Caco-2 (cell line): ENCODE measurements around the gene ZFHX3. TPM values are rescaled to one million over a fixed set of nuclear protein-coding genes. Genes with fewer than 3 reads are reported as not detected.

Experiments used
- BruUV-seq: library from RNA; stranded (reverse); fragments of 400-500 nt; replicated peaks from 2 replicates; lab custom pipeline; 2021; lab: Mats Ljungman, UMichigan
- CTCF ChIA-PET: fragments of 300-600 bp; sonication (Branson Sonifier 250); formaldehyde crosslinking; loops from one replicate; lab custom pipeline; 2022; ENCODE audit warnings: antibody characterized with exemption; lab: Charles Lee
- POLR2A ChIA-PET: fragments of 300-600 bp; sonication (Branson Sonifier 250); formaldehyde crosslinking; loops from one replicate; lab custom pipeline; 2022; ENCODE audit warnings: antibody characterized with exemption; lab: Charles Lee
- DNase-seq, 2 experiments: peaks; one replicate each; pipeline versions ENCODE4 v3.0.0 to v3.0.0-alpha.2; 2020 to 2022
- H3K27me3 ChIP-seq: replicated peaks from 2 replicates; pipeline ENCODE4 v1.6.0; 2011; ENCODE audit warnings: low read length; ENCODE audit not compliant: control insufficient read depth, insufficient read depth
- H3K36me3 ChIP-seq: 2 replicates; pipeline ENCODE4 v1.5.1; 2011; ENCODE audit warnings: low read length; ENCODE audit not compliant: control insufficient read depth, insufficient read depth
- H3K4me1 ChIP-seq: fragments of 250-450 bp; sonication (Bioruptor Pico); 2 replicates; pipeline ENCODE4 v1.5.1; 2020; ENCODE audit warnings: mild to moderate bottlenecking
- H3K4me3 ChIP-seq: 2 replicates; pipeline ENCODE4 v1.5.1; 2011; ENCODE audit warnings: low read depth, mild to moderate bottlenecking, control low read depth, low read length
- H3K9me3 ChIP-seq: fragments of 250-450 bp; sonication (Bioruptor Pico); 2 replicates; pipeline ENCODE4 v1.5.1; 2020; ENCODE audit warnings: mild to moderate bottlenecking, moderate library complexity
- H3K27ac Mint-ChIP-seq: one replicate; pipeline ENCODE4 v1.8.0; 2022; ENCODE audit warnings: mixed read lengths; ENCODE audit not compliant: unreplicated experiment
- H3K27me3 Mint-ChIP-seq: one replicate; pipeline ENCODE4 v1.8.0; 2022; ENCODE audit warnings: mixed read lengths; ENCODE audit not compliant: insufficient read depth, unreplicated experiment
- H3K36me3 Mint-ChIP-seq: one replicate; pipeline ENCODE4 v1.8.0; 2022; ENCODE audit warnings: mild to moderate bottlenecking, mixed read lengths; ENCODE audit not compliant: insufficient read depth, unreplicated experiment
- H3K4me1 Mint-ChIP-seq: one replicate; pipeline ENCODE4 v1.8.0; 2022; ENCODE audit warnings: low read depth, mixed read lengths; ENCODE audit not compliant: unreplicated experiment
- H3K4me3 Mint-ChIP-seq: one replicate; pipeline ENCODE4 v1.8.0; 2022; ENCODE audit warnings: mild to moderate bottlenecking, moderate library complexity, mixed read lengths; ENCODE audit not compliant: unreplicated experiment
- H3K9me3 Mint-ChIP-seq: one replicate; pipeline ENCODE4 v1.8.0; 2022; ENCODE audit warnings: mixed read lengths; ENCODE audit not compliant: unreplicated experiment
- CTCF ChIP-seq, 2 experiments: fragments of 200-600 bp in 1 of 2; IDR thresholded peaks; 1 replicate in 1 of 2; 2 replicates in 1 of 2; pipeline versions ENCODE4 v1.5.1 to v1.8.0; 2011 to 2022; ENCODE audit warnings: antibody characterized with exemption in 1 of 2, control low read depth in 1 of 2, inconsistent platforms in 1 of 2, low read depth in 1 of 2, low read length in 1 of 2, mild to moderate bottlenecking in 1 of 2, moderate library complexity in 1 of 2; ENCODE audit not compliant: insufficient read depth in 1 of 2, severe bottlenecking in 1 of 2, unreplicated experiment in 1 of 2
- intact Hi-C: fragments of 100-400 bp; cut with micrococcal nuclease; formaldehyde crosslinking; loops from one replicate; pipeline ENCODE4 v1.10.0; 2022; ENCODE audit not compliant: unreplicated experiment
- total RNA-seq: library from RNA; stranded (reverse); gene quantifications from 2 replicates; pipeline ENCODE4 v1.2.3, GENCODE V29; 2022

Gene ZFHX3
- total RNA-seq, 1 experiment from 2014 or later, result 39.9 TPM

- ChIA-PET CTCF (no interaction called here), POLR2A (no interaction called here)
- Histone ChIP-seq H3K4me1 (peaks cover 74% of the 10 kb centered on the region), H3K4me3 (no peak overlapping the region), H3K36me3 (no peaks in the 10 kb centered on the region), H3K9me3 (no peaks in the 10 kb centered on the region), H3K27me3 (no peaks in the 10 kb centered on the region)
- Mint-ChIP-seq H3K9me3 (no peaks in the 10 kb centered on the region), H3K4me1 (peaks cover 80% of the 10 kb centered on the region), H3K4me3 (no peak overlapping the region), H3K27me3 (no peaks in the 10 kb centered on the region), H3K36me3 (peaks cover 33% of the 10 kb centered on the region), H3K27ac (peak overlapping the region; percentile 61)
- TF ChIP-seq CTCF (IDR thresholded peaks at IDR 0.05; ENCODE audit: insufficient read depth in 1 of 2, low read depth in 1 of 2, low read length in 1 of 2, severe bottlenecking in 1 of 2, unreplicated experiment in 1 of 2), result no peak
- no peak for DNase-seq
- intact Hi-C loops, result no loop called here
- no TSS peak for BruUV-seq
These were observed 6.3 kb downstream of the ZFHX3 start for GRCh38 chr16:73041676-73042075.

GRCh38 chr16:73040735-73041402, 7.1 kb downstream of the ZFHX3 start:
- Mint-ChIP-seq H3K36me3 (peaks cover 38% of the 10 kb centered on the region), H3K9me3 (no peaks in the 10 kb centered on the region), H3K27ac (peak overlapping the region; percentile 61), H3K4me3 (no peak overlapping the region), H3K4me1 (peaks cover 79% of the 10 kb centered on the region), H3K27me3 (no peaks in the 10 kb centered on the region)
- Histone ChIP-seq H3K36me3 (no peaks in the 10 kb centered on the region), H3K4me3 (no peak overlapping the region), H3K4me1 (peaks cover 68% of the 10 kb centered on the region), H3K9me3 (no peaks in the 10 kb centered on the region), H3K27me3 (no peaks in the 10 kb centered on the region)
- no peak for DNase-seq
- ChIA-PET POLR2A (no interaction called here), CTCF (no interaction called here)
- no peak for TF ChIP-seq CTCF (IDR thresholded peaks at IDR 0.05; ENCODE audit: insufficient read depth in 1 of 2, low read depth in 1 of 2, low read length in 1 of 2, severe bottlenecking in 1 of 2, unreplicated experiment in 1 of 2)
- intact Hi-C loops, result no loop called here
- BruUV-seq, result no TSS peak

DNA sequence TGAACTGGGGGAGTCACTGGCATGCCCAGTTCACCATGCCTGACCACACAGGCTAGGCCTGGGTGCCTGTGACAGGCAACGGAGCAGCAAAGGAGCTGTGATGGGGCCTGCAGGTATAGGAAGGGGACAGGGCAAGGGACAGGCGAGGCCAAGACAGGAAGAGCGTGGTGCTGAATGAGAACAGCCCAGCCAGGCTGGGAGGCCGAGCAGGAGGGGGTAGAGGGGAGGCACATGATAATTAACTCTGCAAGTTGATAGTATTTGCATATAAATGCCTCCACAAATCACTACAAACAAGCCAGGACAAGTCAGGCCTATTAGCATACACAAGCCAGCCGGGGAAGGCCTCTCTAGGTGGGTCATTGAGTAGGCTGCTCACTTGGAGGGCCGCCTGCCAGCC, 7.8 kb downstream of the ZFHX3 start:
- Histone ChIP-seq H3K27me3 (no peaks in the 10 kb centered on the region), H3K4me1 (peaks cover 71% of the 10 kb centered on the region), H3K9me3 (no peaks in the 10 kb centered on the region), H3K4me3 (no peak overlapping the region), H3K36me3 (no peaks in the 10 kb centered on the region)
- H3K4me1 Mint-ChIP-seq, result peaks cover 78% of the 10 kb centered on the region
- no peak for TF ChIP-seq CTCF (IDR thresholded peaks at IDR 0.05; ENCODE audit: insufficient read depth in 1 of 2, low read depth in 1 of 2, low read length in 1 of 2, severe bottlenecking in 1 of 2, unreplicated experiment in 1 of 2)
- BruUV-seq, result no TSS peak
- no peaks in the 10 kb centered on the region for H3K27me3 Mint-ChIP-seq
- CTCF ChIA-PET, result no interaction called here
- intact Hi-C loops, result no loop called here
- POLR2A ChIA-PET, result no interaction called here
- H3K4me3 Mint-ChIP-seq, result no peak overlapping the region
- H3K9me3 Mint-ChIP-seq, result no peaks in the 10 kb centered on the region
- H3K36me3 Mint-ChIP-seq, result peaks cover 39% of the 10 kb centered on the region
- H3K27ac Mint-ChIP-seq, result no peak overlapping the region
- no peak for DNase-seq
